Inferior parietal cortex (tissue), 1 donor: ENCODE data around the gene MTHFSD.

Source experiments
- DNase-seq: peaks from one replicate; pipeline ENCODE4 v3.0.0-alpha.2; 2016; ENCODE audit errors: extremely low spot score

Gene MTHFSD

GRCh38 chr16:86490859-86491639 lies 64.0 kb downstream of the MTHFSD start:
- no peak for DNase-seq

- DNase-seq = no peak
Measured at GRCh38 chr16:86485746-86486145, 69.3 kb downstream of the MTHFSD start.

- no peak for DNase-seq
Measured at GRCh38 chr16:86484240-86484639, 70.8 kb downstream of the MTHFSD start.

- no peak for DNase-seq
Measured at GRCh38 chr16:86481607-86482006, 73.4 kb downstream of the MTHFSD start.

GRCh38 chr16:86480444-86480843 lies 74.6 kb downstream of the MTHFSD start:
- peak; percentile 24 for DNase-seq
